HG03066 (cell line): ENCODE measurements around the gene ASB2.

Source experiments
- ATAC-seq: cut with Tn5 transposase; IDR thresholded peaks from one replicate; pipeline ENCODE4 v1.9.1; 2021; ENCODE audit warnings: low read depth; ENCODE audit not compliant: unreplicated experiment

Gene ASB2

DNA sequence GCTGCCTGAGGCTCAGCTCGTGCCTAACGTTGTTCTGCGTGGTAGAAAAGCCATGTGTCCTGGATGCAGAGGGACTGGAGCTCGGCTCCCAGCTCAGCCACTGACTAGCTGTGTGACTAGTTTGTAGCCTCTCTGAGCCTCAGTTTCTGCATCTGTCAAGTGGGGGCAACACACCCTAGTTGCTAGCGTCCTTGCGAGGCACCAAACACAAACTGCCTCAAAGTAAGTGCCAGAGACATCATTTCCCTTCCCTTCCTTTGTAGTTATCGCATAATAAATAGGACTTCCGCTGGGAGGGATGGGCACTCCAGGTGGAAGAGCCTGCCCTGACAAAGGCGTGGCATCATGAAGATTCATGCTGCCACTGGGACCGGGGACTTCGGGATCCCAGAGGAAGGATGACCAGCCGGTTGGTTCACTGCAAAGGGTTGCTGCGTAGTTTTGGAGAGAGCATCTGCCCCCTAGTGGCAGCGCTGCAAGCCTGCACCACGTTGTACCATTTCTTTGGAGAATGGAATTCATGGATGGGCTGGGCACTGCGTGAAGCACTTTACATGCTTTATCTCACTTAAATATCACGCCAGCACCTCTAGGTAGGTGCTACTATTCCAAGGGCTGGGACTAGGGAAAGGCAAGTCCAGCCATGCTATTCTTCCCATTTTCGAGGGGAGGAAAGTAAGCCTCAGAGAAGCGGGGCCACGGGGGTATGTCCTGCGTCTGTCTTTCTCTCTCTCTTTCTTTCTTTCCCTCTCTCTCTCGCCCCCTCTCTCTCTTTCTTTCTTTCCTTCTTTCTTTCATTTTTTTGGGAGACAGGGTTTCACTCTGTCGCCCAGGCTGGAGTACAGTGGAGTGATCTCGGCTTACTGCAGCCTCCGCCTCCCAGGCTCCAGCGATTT is 25.4 kb upstream of the ASB2 start:
- no peak for ATAC-seq

DNA sequence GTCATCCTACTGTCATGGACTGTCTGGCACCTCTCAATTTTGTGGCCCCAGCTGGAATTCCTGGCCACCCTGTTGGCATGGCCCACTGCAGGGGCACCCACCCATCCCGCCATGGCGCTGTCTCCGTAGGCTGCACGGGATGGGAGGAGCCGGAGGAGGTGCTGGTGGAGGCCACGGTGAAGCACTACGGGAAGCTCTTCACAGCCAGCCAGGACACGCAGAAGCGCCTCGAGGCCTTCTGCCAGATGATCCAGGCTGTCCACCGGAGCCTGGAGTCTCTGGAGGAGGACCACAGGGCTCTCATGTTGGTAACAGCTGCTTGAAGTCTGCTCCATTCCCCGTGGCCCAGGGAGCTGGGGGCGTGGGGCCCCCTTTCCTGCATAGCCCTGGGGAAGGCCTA is 24.6 kb upstream of the ASB2 start:
- no peak for ATAC-seq

DNA sequence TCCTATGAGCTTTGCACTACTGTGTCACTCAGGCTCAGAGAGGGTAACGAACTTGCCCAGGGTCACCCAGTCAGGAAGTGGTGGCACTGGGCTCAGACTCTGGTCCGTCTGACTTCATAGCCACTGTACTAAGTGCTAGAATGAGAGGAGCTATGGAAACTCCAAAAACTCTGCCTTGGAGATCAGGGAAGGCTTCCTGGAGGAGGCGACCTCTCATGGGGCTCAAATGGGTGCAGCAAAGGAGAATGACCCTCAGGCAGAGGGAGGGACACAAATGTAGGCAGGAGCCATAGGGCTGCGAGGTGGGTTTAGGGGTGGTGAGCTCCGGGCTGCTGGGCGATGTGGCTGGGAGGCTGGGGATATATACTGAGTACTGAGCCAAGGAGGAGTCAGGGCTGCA is 23.9 kb upstream of the ASB2 start:
- ATAC-seq, result no peak

DNA sequence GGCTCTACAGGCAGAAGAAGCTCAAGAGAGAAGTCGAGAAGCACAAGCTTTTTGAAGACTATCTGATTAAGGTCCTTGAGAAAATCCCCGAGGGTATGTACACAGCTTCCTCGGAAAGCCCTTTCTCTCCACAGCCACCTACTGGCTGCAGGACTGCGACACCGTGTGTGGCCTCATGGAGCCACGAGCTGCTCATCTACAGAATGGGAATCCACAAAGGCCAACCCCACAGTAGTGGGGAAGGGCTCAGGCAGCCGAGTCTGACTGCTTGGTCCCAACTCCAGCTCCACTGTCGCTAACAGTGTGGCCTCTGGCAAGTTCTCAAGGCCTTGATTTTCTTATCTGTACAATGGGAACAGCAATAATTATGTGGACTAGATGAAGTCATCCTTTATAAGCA is 23.2 kb upstream of the ASB2 start:
- ATAC-seq, result no peak

DNA sequence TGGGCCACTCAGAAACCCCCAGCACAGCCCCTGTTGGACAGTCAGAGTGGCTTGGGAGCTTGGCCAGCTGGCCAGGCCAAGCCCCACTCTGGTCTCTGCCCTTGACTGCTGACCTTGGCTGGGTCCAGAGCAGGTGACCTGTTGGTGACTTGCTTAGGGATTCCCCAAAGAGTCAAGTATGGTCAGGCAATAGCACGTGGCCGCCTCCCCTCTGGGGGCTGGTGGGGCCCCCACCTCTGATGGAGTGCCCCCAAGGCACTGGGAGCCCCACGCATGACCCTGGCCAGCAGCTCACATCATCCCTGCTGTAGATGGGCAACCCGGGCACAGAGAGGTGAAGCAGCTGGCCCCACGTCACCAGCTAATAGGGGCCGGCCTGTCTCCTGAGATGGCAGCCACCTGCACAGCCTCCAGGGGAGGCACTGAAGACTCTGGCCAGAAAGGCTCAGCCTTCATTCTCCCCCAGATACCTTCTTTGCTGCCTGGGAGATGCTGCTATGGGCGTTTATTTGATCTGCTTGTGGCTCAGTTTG is 22.6 kb upstream of the ASB2 start:
- no peak for ATAC-seq

DNA sequence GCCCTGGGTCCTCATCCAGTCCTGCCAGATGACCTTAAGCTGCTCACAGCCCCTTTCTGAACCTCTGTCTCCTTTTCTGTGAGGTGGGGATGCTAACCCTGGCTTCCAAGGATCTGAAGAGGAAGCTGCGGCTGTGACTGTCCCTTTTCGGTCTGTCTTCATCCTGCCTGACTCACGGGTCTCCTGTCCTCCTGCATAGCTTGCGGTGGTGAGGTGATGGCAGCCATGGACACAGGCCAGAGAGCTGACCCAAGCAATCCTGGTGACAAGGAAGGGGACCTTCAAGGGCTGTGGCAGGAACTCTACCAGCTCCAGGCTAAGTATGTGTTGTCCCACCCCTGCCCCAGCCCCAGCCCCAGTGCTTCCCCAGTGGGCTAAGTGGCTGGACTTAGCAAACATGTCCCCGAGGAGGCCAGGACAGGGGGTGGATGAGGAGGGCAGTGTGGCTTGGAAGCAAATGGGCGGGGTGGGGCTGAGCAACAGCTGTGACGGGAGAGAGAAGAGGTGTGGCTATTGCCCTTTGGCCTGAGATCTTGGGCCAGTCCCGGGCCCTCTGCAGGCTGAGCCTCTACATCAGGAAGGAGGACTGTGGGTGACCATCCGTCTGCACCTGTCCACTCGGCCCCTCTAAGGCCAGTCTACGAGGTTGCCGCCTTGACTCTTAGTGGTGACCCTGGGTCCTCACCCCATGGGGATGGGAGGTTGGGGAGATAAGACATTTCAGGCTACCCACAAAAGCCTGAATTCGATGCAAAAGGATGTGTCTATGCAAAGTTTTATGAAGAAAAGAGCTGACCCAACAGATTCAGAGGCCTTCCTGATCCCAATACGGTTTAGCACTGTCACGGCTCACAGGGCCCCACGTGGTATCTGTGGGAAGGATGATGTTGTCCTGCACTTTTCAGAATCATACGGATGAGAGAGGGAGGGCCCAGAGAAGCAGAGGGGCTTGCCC is 21.8 kb upstream of the ASB2 start:
- ATAC-seq, result no peak

DNA sequence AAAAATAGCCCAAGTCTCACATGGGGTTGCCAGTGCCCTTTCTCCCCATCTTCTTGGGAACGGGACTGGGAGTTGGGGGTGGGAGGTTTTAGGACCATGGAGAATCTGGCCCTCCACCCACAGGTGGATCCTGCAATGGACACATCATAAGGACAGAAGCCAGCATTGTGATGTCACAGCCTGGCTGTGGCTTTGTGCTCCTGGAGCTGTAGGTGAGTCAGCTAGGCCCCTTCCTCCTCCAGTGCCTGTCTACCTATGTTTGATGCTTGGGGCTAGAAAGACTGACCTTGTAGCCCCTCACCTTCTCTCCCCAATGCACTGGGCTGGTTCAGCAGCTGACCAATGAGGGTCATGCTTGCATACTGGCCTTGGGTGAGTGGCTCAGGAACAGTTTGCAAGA is 20.7 kb upstream of the ASB2 start, which contains the start of gene CCDC197:
TSS of gene CCDC197 (plus strand) at position 220 of the 400 bp plus-strand sequence. CDS start 831 bp downstream, outside the sequence.
- ATAC-seq, result no peak

DNA sequence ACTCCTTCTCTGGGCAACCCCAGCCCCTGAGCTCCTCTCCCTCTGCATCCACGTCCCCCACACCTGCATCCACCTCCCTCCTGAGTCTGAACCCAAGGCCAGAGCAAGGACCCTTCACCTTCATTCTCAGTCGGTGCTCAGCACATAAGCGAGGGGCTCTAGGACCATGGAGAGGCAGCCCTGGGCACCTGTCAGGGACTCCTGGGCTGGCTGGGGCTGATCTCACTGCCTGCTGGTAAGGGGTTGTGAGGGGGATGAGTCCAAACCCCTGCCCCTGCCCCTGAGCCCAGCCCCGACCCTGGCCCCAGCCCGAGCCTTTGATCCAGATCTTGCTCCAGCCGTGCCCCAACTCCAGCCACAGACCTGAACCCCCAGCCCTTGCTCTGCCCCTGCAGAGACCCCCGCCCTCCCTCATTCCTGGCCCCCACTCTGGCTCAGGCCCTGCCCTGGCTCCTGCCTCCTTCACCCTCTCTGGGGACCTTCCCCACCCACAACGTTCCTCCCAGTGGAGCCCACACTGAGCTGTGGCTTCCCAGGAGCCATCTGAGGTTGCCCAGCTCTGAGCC is 19.8 kb upstream of the ASB2 start:
- no peak for ATAC-seq

DNA sequence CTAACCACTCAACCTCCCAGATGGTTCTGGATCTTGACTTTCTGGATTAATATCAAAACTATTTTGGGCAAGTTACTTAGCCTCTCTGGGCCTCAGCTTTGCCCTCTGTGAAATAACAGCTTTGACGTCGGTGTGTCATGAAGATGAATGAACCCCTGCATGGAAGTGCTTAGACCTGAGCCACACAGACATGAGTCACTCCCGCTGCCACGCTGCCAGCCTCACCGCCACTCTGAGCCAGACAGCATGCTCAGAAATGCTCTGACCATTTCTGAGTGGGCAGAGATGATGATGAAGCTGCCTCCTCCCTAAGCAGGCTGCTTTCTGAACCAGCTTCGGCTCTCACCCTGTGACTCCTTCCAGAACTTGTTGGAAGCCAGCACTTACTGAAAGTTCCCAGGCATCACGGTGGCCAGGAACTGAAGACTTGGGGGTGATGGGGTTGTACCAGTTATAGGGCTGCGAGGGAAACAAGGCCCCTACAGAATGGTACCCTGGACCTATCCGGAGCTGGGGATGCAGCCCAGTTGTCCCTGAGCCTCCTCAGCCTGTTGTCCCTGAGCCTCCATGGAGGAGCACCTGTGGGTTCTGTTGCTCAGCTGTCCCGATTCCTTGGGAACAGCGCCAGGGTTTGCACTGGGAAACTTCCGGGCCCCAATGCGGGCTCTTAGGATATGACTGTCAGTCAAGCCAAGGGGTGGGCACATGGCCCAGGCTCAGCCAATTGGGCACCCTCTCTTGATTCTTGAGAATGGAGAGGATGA is 18.7 kb upstream of the ASB2 start:
- no peak for ATAC-seq

DNA sequence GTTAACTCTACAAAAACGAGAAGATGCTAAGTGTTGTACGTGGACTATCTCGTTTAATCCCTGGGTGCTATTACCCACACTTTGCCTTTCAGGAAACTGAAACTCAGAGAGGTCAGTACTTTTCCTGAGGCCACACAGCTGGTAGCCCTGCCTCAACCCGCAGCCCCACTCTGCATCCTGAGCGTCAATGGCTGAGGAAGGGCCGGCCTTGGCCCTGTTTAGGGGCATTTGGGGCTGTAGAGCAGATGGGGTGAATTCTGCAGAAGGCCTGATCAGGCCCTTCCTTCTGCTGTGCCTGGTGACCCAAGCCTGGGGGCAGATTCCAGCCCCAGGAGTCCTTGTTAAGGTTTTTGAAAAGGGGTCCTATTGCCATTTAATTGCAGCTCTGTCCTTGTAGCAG is 17.0 kb upstream of the ASB2 start:
- ATAC-seq, result no peak

DNA sequence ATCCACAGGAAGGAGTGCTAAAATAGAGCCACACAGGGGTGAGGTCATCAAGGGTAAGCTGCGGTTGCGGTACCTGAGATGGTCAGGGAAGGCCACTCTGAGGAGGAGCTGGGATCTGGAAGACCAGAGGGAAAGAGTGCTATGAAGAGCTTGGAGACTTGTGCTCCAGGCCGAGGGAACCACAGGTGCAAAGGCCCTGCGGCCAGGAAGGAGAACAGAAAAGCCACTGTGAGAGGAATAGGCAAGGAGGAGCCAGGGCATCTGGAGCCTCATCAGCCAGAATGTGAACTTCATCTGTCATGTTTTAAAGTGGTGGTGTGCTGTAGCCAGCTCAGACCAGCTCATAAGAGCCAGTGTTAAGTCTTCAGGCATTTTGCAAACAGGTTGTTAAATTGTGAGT is 15.3 kb upstream of the ASB2 start:
- ATAC-seq, result no peak

DNA sequence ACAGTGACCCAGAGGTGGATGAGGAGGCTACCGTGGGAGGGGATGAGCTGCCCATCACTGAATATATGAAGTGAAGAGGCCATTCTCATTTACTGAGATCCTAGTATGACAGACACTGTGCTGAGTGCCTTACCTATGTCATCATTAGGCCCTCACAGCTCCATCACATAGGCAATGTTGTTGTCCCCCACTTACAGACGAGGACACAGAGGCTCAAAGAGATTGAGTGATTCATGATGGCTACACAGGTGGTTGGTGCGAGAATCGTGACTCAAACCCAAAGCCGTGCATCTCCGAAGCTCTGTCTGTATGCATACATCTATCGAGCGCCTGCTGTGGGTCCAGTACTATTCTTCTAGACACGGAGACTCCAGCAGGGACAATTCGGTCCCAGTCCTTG is 14.8 kb upstream of the ASB2 start:
- ATAC-seq, result no peak

DNA sequence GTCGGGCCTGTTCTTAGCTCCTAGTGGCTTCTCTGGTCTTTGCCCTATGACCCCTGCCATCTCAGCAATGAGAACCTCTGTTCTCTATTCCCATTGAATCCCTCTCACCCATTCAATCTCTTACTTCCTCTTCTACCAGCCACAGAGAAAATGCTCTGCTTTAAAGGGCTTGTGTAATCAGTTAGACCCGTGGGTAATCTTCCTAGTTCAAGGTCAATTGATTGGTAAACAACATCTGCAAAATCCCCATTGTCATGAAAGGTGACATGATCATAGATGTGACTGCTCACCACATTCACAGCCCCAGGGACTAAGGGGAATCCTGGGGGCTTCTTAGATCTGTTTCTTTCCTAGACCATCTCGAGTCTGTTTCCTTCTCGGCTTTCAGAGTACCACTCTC is 13.6 kb upstream of the ASB2 start:
- ATAC-seq, result no peak

DNA sequence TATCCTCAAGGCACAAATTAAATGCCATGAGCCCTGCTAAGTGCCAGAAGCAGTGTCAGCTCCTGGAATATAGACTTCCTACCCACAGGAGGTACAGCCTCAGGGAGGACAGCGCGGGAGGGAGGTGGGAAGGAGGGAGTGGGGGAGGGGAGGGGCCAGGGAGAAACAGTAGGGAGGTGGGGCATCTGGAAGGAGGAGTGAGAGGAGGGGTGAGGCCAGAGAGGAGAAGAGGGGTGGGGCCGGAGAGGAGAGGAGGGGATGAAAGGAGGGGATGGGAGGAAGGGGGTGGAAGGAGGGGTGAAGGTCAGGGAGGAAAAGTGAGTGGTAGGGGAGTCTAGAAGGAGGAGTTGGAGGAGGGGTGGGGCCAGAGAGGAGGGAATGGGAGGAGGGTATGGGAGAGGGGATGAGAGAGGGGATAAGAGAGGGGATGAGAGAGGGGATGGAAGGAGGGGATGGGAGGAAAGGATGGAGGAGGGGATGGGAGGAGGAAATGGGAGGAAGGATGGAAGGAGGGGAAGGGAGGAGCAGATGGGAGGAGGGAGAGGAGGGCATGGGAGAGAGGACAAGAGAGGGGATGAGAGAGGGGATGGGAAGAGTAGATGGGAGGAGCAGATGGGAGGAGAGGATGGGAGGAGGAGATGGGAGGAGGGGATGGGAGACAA is 11.6 kb upstream of the ASB2 start:
- no peak for ATAC-seq

DNA sequence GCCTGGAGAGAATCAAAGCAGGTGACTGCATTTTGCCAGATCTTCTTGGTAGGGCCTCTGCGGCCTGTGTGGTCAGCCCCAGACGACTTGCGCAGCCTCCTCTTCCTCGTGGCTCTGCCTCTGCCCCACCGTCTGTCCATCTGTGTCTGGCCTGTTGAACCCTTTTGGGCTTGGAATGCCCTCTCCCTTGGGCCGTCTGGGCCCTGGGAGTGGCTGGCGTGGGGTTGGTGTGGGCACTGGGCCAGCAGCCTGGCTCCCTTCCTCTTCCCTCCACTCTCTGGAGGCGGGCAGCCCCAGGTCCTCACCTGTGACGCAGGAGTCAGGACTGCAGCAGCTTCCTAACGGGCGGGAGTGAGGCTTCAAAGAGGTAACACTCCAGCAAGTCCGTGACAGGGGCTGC is 11.0 kb upstream of the ASB2 start:
- no peak for ATAC-seq

DNA sequence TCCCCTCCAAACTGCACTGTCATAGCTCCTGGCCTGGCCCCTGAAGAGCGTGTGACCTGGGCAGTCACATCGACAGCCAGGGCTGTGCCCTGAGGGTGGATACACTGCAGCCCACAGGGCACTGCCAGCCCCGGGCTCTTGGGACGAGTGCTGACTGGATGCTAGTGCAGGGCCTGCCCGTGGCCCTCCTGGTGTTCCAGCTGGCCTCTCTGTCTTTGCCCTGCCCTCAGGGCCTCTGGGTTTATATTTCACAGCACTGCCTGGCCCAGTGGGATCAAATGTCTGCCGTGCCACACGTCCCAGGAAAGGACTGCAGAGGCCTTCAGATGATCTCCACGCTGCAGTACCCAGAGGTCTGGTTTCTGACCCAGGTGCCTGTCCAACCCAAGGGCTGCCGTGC is 10.6 kb upstream of the ASB2 start:
- ATAC-seq, result no peak

DNA sequence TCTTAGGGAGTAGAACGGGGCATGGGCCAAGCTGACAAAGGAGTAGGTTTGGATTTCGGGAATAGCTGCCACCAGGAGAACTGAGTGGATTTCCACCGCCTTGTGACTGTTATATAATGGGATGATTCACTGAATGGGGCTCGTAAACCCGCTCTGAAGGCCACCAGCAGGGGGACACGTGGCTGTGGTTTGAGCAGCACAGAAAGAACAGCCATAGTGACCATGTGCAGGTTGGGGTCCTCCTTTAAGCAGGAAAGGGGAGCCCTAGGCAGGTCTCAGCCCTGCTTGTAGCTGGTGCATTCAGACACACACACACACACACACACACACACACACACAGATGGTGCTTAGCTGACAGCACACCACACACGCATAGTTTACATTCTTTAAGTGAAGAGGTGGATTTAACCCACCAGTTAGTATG is 8.6 kb upstream of the ASB2 start:
- ATAC-seq, result no peak

DNA sequence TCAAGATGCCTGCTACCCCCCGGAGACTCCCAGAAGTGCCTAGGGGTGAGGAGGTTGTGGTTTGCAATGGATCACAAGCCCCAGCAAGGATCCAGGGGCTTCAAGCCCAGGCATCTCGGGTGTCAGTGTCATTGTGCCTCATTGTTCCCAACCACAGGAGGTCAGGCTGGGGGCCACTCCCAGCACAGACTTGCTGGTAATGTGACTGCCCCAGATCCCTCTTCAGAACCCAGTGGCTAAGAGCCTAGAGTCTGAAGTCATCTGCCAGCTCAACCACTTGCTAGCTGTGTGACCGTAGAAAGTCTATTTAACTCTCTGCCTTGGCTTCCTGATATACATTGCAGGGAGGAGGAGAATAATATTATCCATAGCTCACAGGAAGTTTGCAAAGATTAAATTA is 7.7 kb upstream of the ASB2 start:
- ATAC-seq, result no peak

DNA sequence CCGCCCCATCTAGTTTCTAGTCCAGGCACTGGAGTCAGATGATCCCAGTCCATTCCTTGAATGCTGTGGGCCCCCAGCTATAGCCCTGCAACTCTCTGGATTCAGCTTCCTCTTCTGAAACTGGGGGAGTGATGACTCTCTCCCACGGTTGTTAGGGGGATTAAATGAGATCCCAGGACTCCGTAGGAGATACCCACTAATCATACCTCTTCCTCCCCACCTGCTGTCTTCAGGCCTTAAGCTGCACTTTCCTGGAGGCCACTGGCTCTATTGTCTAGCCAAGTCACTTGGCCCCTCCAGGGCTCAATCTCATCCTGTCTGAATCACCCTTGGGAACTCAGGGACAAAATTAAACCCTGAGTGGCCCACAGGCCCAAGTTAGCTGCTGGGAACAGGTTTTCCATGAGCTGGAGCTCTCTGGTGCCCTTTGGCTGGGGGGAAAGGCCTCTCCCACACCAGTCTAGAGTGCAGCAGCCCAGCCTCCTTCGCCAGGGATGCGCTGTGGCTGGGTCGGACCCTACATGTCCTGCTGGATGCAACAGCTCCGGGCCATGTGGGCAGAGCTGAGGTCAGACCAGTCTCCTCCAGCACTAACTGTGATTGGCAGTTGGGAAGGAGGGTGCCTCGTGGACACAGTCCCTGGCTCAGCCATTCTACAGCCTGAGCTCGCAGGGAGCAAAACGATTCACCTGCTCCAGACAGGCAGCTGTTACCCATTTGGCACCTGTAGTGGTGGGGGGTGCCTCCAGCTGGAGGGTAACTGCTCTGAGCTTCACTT is 6.0 kb upstream of the ASB2 start:
- no peak for ATAC-seq
